Mesothelial cell of epicardium (in vitro differentiated cells): ENCODE data around the gene SIX1. TPM values are rescaled to one million over a fixed set of nuclear protein-coding genes. Genes with fewer than 3 reads are reported as not detected.

Experiments
- DNase-seq, 2 experiments: peaks; one replicate each; pipeline ENCODE4 v3.0.0; 2021; ENCODE audit warnings: low spot score in 2 of 2; ENCODE audit not compliant: unreplicated experiment in 2 of 2
- H3K27ac Mint-ChIP-seq: 2 replicates; pipeline ENCODE4 v1.8.0; 2021; ENCODE audit warnings: mixed read lengths
- H3K27me3 Mint-ChIP-seq: 2 replicates; pipeline ENCODE4 v1.8.0; 2021; ENCODE audit warnings: low read depth, mixed read lengths
- H3K36me3 Mint-ChIP-seq: 2 replicates; pipeline ENCODE4 v1.8.0; 2021; ENCODE audit warnings: mixed read lengths
- H3K4me1 Mint-ChIP-seq: 2 replicates; pipeline ENCODE4 v1.8.0; 2021; ENCODE audit warnings: mixed read lengths
- H3K4me3 Mint-ChIP-seq: 2 replicates; pipeline ENCODE4 v1.8.0; 2021; ENCODE audit warnings: mild to moderate bottlenecking, moderate library complexity, mixed read lengths
- H3K9me3 Mint-ChIP-seq: 2 replicates; pipeline ENCODE4 v1.8.0; 2021; ENCODE audit warnings: mixed read lengths
- total RNA-seq: library from RNA; stranded (reverse); gene quantifications from 3 replicates; pipeline ENCODE4 v1.2.1, GENCODE V29; 2021
- TF ChIP-seq, protein P1 (sequence below): fragments of 200-600 bp; sonication (generic); IDR thresholded peaks from one replicate; pipeline ENCODE4 v1.5.0; 2021; ENCODE audit warnings: antibody characterized with exemption; ENCODE audit not compliant: unreplicated experiment

The SIX1 gene
- total RNA-seq, 1 donor from 2014 or later: 0.47 TPM

DNA sequence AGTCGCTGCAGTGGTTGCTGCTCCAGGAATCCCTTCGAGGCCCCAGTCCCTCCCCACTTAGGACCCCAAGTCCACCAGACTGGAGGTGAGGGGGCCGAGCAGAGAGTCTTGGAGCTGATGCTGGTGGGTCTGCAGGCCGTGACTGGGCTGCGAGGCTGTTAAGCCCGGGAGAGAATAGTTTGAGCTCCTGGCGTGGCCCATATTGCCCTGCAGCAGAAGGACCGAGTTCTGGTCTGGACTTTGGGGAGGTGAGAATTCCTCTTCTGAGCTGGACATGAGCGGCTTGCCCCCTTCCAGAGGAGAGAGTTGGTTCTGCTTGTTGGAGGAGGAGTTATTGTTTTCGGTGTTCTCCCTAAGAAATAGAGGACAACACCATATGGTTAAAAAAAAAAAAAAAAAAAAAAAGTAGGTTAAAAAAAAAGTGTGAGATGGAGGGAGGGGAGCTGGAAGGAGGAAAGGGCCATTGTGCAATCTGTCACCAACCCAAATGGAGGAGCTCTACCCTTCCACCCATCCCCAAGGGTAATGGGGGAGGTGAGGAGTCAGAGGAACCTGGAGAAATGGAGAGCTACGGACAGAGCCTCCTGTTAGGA is 3.0 kb downstream of the SIX1 start:
- Mint-ChIP-seq H3K27ac (no peak overlapping the region), H3K27me3 (peaks cover 100% of the 10 kb centered on the region), H3K4me3 (no peak overlapping the region), H3K36me3 (no peaks in the 10 kb centered on the region), H3K9me3 (no peaks in the 10 kb centered on the region), H3K4me1 (peaks cover 31% of the 10 kb centered on the region)
- TF ChIP-seq, protein P1, sequence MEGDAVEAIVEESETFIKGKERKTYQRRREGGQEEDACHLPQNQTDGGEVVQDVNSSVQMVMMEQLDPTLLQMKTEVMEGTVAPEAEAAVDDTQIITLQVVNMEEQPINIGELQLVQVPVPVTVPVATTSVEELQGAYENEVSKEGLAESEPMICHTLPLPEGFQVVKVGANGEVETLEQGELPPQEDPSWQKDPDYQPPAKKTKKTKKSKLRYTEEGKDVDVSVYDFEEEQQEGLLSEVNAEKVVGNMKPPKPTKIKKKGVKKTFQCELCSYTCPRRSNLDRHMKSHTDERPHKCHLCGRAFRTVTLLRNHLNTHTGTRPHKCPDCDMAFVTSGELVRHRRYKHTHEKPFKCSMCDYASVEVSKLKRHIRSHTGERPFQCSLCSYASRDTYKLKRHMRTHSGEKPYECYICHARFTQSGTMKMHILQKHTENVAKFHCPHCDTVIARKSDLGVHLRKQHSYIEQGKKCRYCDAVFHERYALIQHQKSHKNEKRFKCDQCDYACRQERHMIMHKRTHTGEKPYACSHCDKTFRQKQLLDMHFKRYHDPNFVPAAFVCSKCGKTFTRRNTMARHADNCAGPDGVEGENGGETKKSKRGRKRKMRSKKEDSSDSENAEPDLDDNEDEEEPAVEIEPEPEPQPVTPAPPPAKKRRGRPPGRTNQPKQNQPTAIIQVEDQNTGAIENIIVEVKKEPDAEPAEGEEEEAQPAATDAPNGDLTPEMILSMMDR: no peak
- DNase-seq: no peak

DNA sequence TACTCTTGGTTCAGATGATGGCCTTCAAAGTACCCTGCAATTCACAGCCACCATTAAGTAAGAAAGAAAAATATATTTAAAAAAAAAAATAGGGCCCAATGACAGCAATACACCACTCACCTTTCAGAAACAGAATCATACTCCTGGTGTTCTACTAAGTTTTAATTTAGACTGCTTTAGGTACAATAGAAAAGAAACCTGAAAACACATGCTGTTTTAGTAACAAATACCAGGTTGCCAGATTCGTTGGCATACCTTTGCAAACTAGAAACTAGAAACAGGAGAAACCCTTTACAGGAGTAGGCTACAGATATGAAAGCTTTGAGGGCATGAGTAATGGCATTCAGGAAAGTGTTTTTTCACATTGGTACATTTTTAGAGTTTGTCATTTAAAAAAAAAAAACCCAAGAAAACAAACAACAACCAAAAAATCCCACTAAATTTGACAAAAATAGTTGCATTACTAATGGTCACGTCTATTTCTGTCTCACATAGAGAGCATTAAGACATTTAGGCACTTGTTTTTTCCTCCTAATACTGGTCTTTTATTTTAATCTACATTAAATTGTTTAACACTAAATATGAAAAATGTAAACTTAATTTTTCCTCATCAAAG is 4.0 kb downstream of the SIX1 start:
- no peaks in the 10 kb centered on the region for H3K36me3 Mint-ChIP-seq
- no peak overlapping the region for H3K4me3 Mint-ChIP-seq
- peaks cover 100% of the 10 kb centered on the region for H3K27me3 Mint-ChIP-seq
- no peak for DNase-seq
- H3K9me3 Mint-ChIP-seq: no peaks in the 10 kb centered on the region
- peaks cover 30% of the 10 kb centered on the region for H3K4me1 Mint-ChIP-seq
- TF ChIP-seq, protein P1: no peak
- no peak overlapping the region for H3K27ac Mint-ChIP-seq

DNA sequence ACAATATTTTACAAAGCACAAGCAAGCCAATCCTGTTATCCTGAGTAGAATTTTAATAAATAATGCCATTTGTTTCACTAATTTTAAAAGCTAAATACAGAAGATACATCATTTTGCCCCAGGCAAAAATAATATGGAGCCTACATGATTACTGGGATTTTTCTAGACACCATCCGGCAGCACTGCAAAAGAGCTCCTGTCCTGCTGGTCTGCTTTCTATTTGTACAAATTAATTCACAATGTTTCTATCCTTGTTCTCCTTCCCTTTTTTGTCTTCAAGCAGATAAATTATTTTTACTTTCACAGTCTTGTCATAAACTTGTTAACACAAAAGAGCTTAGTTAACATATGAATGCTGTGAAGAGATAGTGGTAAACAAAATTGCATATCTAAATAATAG is 4.6 kb downstream of the SIX1 start:
- no peak for DNase-seq
- no peak overlapping the region for H3K4me3 Mint-ChIP-seq

DNA sequence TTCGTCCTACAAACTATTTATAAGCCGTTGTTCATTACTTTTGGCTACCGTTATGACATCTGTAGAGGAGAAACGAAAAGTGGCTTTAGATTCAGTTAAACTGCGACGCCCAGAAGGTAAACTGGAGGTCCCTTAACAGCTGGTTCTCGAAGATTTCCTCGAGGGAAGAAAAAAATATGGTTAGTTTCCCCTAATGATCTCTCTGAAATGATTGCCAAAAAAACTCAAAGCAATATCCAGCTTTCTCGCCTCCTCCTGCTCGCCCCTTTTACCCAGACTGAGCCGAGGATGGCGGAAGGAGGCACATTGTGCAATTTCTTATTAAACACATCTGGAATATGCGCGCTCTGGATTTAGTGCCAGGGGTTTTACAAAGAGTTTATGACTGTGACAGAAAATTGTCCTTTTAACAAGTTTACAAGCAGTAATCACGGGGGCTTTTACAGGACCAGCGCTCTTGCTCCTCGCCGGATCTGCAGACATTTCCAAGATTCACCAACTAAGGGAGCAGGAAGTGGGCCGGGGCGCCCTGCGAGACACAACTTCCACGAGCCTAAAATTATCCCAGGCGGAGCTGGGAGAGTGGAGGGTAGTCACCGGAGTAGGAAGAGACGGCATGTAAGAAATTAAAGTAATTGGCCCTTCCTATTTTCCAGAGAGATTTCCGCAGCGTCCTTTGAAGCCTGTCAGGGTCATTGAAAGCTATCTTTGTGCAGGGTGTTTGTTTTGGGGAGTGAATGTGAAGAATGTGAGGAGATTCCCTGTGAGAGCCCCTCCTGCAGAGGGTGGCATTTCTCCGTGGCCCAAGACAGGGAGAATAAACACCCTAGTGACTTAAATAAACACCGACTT is 5.6 kb downstream of the SIX1 start:
- Mint-ChIP-seq H3K27me3 (peaks cover 100% of the 10 kb centered on the region), H3K36me3 (no peaks in the 10 kb centered on the region), H3K4me1 (peaks cover 20% of the 10 kb centered on the region), H3K9me3 (no peaks in the 10 kb centered on the region), H3K4me3 (no peak overlapping the region), H3K27ac (no peak overlapping the region)
- TF ChIP-seq, protein P1: no peak
- no peak for DNase-seq

More for the DNA sequence above, 4.6 kb downstream of the SIX1 start:
- TF ChIP-seq, protein P1: no peak
- no peak overlapping the region for H3K27ac Mint-ChIP-seq
- no peaks in the 10 kb centered on the region for H3K9me3 Mint-ChIP-seq
- peaks cover 100% of the 10 kb centered on the region for H3K27me3 Mint-ChIP-seq
- H3K4me1 Mint-ChIP-seq: peaks cover 24% of the 10 kb centered on the region
- H3K36me3 Mint-ChIP-seq: no peaks in the 10 kb centered on the region

DNA sequence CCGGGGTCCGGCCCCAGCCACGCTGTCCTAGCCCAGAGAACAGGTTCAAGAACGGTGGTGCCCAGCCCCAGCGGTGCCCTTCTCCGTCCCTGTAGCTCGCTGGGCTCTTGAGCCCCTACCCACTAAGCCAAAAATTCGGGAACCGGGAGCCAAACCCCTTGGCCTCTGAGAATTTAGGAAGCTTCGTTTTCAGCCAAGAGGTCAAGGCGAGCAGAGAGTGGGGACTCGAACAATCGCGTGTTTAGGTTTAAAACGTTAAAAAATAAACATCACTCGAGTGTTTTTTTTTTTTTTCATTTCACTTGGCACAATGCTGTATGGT is 6.2 kb downstream of the SIX1 start:
- peaks cover 100% of the 10 kb centered on the region for H3K27me3 Mint-ChIP-seq
- no peak for DNase-seq
- H3K9me3 Mint-ChIP-seq: no peaks in the 10 kb centered on the region
- H3K36me3 Mint-ChIP-seq: no peaks in the 10 kb centered on the region
- H3K4me1 Mint-ChIP-seq: peaks cover 20% of the 10 kb centered on the region
- H3K27ac Mint-ChIP-seq: no peak overlapping the region
- H3K4me3 Mint-ChIP-seq: no peak overlapping the region
- TF ChIP-seq, protein P1: no peak
